ENCODE results near the gene CLPTM1L. TPM values are rescaled to one million over a fixed set of nuclear protein-coding genes. Genes with fewer than 3 reads are reported as not detected.

Gene CLPTM1L
- total RNA-seq, 1 experiment from 2014 or later: 127 TPM

DNA sequence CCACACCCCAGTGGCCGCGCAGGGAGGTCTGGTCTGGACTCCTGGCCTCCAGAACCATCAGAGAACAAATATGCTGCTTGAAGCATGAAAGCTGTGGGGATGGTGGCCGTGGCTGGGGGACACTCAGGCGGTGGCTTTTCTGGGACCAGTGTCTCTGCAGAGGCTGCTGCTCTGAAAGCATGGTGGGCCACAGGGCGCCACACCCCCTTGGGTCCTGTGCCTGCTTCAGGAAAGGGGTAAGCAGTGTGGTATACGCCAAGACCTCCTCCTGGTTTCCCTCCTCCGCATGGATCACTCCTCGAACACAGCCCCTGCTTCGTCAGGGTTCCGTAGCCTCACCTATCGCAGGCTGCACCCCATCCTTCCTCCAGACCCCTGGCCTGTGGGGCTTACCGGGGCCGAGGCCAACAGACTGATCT is 30.3 kb downstream of the CLPTM1L start:
- peaks cover 38% of the 10 kb centered on the region for H3K36me3 Mint-ChIP-seq (ENCODE audit: insufficient read depth, unreplicated experiment)
- H3K9me3 Mint-ChIP-seq (ENCODE audit: low read depth, unreplicated experiment): peaks cover 2% of the 10 kb centered on the region
- CTCF ChIA-PET: no interaction called here
- no peak overlapping the region for H3K27ac Mint-ChIP-seq (ENCODE audit: unreplicated experiment)
- no peak overlapping the region for H3K4me3 Mint-ChIP-seq (ENCODE audit: low read depth, unreplicated experiment)
- H3K27me3 Mint-ChIP-seq (ENCODE audit: unreplicated experiment): peaks cover 11% of the 10 kb centered on the region
- intact Hi-C loops (cut with micrococcal nuclease; ENCODE audit: unreplicated experiment): no loop called here
- no TSS peak for BruUV-seq (replicated peaks)
- no peak for DNase-seq
- peaks cover 18% of the 10 kb centered on the region for H3K4me1 Mint-ChIP-seq (ENCODE audit: low read depth, unreplicated experiment)
- TF ChIP-seq, protein P1, sequence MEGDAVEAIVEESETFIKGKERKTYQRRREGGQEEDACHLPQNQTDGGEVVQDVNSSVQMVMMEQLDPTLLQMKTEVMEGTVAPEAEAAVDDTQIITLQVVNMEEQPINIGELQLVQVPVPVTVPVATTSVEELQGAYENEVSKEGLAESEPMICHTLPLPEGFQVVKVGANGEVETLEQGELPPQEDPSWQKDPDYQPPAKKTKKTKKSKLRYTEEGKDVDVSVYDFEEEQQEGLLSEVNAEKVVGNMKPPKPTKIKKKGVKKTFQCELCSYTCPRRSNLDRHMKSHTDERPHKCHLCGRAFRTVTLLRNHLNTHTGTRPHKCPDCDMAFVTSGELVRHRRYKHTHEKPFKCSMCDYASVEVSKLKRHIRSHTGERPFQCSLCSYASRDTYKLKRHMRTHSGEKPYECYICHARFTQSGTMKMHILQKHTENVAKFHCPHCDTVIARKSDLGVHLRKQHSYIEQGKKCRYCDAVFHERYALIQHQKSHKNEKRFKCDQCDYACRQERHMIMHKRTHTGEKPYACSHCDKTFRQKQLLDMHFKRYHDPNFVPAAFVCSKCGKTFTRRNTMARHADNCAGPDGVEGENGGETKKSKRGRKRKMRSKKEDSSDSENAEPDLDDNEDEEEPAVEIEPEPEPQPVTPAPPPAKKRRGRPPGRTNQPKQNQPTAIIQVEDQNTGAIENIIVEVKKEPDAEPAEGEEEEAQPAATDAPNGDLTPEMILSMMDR (IDR thresholded peaks at IDR 0.05; ENCODE audit: unreplicated experiment): no peak

DNA sequence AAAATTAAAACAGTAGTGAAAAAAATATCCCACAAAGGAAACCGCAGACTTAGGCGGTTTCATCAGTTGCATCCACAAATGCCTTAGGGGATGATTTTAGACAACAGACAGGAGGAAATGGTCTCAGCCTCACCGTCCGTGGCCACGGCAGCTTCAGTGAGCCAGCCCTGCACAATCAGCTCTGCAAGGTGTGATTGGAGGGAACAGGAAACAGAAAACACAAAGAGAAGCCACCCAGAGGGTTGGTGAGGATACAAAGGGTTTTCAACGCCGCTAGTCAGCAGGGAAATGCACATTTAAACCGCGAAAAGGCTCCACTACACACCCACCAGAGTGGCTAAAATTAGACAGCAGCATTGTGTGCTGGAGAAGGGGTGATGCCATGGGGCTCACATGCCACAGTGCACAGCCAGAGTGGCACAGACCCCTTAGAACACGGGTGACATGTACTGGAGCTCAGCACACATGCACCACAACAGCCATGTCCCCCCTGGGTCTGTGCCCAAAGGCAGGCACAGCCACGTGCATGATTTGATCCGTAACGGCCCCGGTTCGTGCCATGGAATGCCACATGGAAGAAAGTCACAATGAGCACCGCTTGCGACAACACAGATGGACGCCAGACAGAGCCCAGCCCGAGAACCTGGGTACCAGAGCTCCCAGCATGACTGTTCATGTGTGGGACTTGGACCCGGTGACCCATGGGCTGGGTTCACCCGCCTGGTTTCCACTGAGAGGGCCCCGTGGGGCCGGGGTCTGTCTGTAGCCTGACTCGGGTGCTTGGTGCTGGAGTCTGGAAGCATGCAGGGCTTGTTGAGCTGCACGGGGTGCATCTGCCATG is 31.7 kb downstream of the CLPTM1L start:
- peaks cover 25% of the 10 kb centered on the region for H3K36me3 Mint-ChIP-seq (ENCODE audit: insufficient read depth, unreplicated experiment)
- no TSS peak for BruUV-seq (replicated peaks)

GRCh38 chr5:1312206-1312605 is 32.7 kb downstream of the CLPTM1L start:
- Mint-ChIP-seq H3K27ac (ENCODE audit: unreplicated experiment) (no peak overlapping the region), H3K36me3 (ENCODE audit: insufficient read depth, unreplicated experiment) (peaks cover 15% of the 10 kb centered on the region), H3K27me3 (ENCODE audit: unreplicated experiment) (peaks cover 27% of the 10 kb centered on the region), H3K9me3 (ENCODE audit: low read depth, unreplicated experiment) (peaks cover 2% of the 10 kb centered on the region), H3K4me1 (ENCODE audit: low read depth, unreplicated experiment) (peaks cover 12% of the 10 kb centered on the region), H3K4me3 (ENCODE audit: low read depth, unreplicated experiment) (no peak overlapping the region)
- intact Hi-C loops (cut with micrococcal nuclease; ENCODE audit: unreplicated experiment): no loop called here
- CTCF ChIA-PET: no interaction called here
- TF ChIP-seq, protein P1 (IDR thresholded peaks at IDR 0.05; ENCODE audit: unreplicated experiment): no peak
- BruUV-seq (replicated peaks): no TSS peak
- no peak for DNase-seq

More for the DNA sequence above, 31.7 kb downstream of the CLPTM1L start:
- CTCF ChIA-PET: no interaction called here
- TF ChIP-seq, protein P1 (IDR thresholded peaks at IDR 0.05; ENCODE audit: unreplicated experiment): no peak
- Mint-ChIP-seq H3K4me1 (ENCODE audit: low read depth, unreplicated experiment) (peaks cover 18% of the 10 kb centered on the region), H3K27ac (ENCODE audit: unreplicated experiment) (no peak overlapping the region), H3K27me3 (ENCODE audit: unreplicated experiment) (peaks cover 24% of the 10 kb centered on the region), H3K4me3 (ENCODE audit: low read depth, unreplicated experiment) (no peak overlapping the region), H3K9me3 (ENCODE audit: low read depth, unreplicated experiment) (peaks cover 2% of the 10 kb centered on the region)
- intact Hi-C loops (cut with micrococcal nuclease; ENCODE audit: unreplicated experiment): no loop called here
- DNase-seq: no peak

- H3K4me3 Mint-ChIP-seq (ENCODE audit: low read depth, unreplicated experiment): no peak overlapping the region
- peaks cover 27% of the 10 kb centered on the region for H3K27me3 Mint-ChIP-seq (ENCODE audit: unreplicated experiment)
- peaks cover 2% of the 10 kb centered on the region for H3K9me3 Mint-ChIP-seq (ENCODE audit: low read depth, unreplicated experiment)
- no TSS peak for BruUV-seq (replicated peaks)
- intact Hi-C loops (cut with micrococcal nuclease; ENCODE audit: unreplicated experiment): no loop called here
- no peak overlapping the region for H3K27ac Mint-ChIP-seq (ENCODE audit: unreplicated experiment)
- peaks cover 9% of the 10 kb centered on the region for H3K36me3 Mint-ChIP-seq (ENCODE audit: insufficient read depth, unreplicated experiment)
- CTCF ChIA-PET: no interaction called here
- TF ChIP-seq, protein P1 (IDR thresholded peaks at IDR 0.05; ENCODE audit: unreplicated experiment): no peak
- peaks cover 5% of the 10 kb centered on the region for H3K4me1 Mint-ChIP-seq (ENCODE audit: low read depth, unreplicated experiment)
- no peak for DNase-seq
Measured at GRCh38 chr5:1311439-1312055, 33.4 kb downstream of the CLPTM1L start.

Data from Calu3 (cell line).